HG02610 (cell line): ENCODE results near the gene ACTR1A.

Experiments used
- ATAC-seq: cut with Tn5 transposase; IDR thresholded peaks from one replicate; pipeline ENCODE4 v1.9.1; 2021; ENCODE audit warnings: mild to moderate bottlenecking, moderate library complexity; ENCODE audit not compliant: unreplicated experiment

Gene ACTR1A

DNA sequence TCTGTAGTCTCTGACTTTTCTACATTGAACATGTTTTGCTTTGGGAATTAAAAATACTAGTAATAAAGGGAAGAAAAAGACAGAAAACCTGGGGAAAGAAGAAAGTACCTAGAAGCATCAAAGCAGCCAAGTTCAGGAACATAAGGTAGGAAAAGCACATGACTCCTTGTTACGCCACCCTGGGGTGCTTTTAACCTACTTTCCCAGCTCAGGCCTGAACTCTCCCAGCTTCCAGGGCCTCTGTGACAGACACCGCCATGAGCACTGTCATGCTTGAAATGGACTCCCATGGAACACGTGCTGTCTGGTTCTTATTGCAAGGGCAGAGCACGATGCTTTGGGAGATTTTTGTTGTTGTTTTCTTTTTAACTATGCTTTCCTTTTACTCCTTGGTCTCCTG lies 11.4 kb downstream of the ACTR1A start:
- ATAC-seq, result no peak

DNA sequence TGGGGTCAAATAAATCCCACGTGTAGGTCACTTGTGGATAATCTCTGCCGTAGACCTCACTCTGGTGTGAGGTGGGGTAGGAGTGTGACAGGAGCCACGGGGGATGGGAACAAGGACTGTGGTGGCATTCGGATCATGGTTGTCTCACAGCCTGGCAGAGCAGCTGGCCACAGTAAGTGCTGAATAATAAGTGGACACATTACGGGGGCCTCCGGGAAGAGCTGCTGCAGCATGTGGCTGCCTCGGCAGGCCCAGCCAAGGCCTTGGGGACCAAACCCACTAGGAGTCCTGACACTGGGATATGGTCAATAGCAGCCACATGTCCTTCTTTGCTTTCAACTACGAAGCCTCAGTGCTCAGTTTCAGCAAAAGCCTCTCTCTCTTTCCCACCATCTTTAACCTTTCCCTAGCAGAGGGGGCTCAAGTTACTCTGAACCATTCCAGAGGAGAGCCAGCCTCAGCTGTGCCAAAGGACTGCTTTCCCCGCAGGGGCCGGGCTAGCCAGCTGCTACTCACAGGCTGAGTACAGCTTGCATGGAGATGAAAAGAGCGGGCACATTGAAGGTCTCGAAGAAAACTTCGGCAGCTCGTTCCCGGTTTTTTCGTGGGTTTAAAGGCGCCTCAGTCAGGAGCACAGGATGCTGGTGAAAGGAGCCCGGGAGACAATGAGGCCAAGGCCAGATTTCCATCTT lies 17.3 kb downstream of the ACTR1A start:
- ATAC-seq, result no peak

DNA sequence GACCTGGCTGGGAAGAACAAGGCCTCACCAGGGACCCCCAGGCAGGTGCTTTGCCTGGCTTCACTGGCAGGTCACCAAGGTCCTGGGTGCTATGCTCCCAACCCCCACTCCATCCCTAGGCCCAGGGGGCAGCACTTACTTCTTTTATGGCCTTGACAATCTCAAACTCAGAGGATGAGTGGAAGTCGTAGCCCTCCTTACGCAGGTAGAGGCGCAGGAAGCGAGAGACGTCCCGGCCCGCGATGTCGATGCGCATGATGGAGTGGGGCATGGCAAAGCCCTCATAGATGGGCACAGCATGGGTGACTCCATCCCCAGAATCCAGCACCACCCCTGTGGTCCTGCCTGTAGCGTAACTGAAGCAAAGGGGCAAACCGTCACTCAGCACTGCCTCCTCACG lies 18.5 kb downstream of the ACTR1A start:
- ATAC-seq, result no peak

DNA sequence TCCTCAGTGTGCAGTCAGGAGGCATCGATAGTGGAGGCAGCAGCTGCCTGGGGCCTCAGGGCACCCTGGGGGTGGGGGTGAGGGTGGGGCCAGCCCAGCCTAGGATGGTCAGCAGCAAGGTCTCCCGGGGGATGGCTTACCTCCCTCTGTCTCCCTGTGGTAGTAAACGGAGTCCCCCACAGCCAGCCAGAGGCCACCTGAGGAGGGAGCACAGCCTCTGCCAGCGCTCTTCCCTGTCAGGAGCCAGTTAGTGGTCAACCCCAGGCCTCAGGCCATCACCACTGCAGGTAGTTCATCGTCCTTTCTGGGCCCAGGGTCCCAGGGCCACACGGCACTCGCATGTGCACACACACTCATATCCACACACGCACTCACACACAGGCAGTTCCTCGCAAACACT lies 22.1 kb downstream of the ACTR1A start:
- ATAC-seq, result no peak

- no peak for ATAC-seq
Measured at GRCh38 chr10:102479651-102480050, 22.9 kb downstream of the ACTR1A start.

GRCh38 chr10:102476466-102477141 lies 25.9 kb downstream of the ACTR1A start:
- no peak for ATAC-seq

DNA sequence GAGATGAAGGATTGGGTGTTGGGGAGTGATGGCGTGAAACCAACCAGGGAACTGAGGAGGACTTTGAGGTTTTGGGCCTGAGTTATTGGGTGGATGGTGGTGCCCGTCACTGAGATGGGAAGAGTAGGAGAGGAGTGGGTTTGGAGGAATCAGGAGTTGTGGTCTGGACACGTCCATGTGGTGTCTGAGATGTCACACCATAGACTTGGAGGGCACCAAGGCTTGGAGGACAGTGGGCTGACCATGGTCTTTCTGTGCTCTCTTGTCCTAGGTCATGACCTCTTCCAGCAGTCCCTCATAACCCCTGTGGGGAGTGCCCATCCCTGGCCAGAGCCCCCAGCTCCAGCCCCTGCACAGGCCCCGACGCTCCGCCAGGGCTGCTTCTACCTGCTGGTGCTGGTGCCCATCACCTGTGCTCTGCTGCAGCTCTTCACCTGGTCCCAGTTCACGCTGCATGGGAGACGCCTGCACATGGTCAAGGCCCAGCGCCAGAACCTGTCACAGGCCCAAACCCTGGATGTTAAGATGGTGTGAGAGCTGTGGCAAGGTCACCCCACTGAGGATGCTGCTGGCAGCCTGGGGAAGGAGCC lies 27.0 kb downstream of the ACTR1A start:
- ATAC-seq, result no peak

GRCh38 chr10:102473445-102474331 lies 28.8 kb downstream of the ACTR1A start:
- ATAC-seq, result no peak

DNA sequence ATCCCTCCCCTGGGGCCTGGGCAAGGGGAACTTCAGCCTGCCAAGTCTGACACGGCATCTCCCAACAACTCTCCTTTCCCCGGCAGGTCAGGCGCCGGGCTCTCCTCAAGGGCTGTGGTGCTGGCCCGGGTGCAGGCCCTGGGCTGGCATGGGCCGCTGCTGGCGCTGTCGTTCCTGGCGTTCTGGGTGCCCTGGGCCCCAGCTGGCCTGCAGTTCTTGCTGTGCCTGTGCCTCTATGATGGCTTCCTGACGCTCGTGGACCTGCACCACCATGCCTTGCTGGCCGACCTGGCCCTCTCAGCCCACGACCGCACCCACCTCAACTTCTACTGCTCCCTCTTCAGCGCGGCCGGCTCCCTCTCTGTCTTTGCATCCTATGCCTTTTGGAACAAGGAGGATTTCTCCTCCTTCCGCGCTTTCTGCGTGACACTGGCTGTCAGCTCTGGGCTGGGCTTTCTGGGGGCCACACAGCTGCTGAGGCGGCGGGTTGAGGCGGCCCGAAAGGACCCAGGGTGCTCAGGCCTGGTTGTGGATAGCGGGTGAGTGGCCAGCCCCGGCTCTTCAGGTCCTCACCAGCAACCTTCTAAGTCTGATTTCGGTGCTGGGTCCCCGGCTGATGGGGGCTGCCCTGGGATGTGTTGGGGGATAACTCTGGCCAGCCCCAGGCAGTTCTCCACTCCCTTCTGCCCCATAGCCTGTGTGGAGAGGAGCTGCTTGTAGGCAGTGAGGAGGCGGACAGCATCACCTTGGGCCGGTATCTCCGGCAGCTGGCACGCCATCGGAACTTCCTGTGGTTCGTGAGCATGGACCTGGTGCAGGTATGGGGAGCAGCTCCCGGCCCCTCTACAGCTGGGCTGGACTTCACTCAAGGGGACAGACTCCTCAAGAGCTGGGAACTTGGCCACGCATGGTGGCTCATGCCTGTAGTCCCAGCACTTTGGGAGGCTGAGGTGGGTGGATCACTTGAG lies 31.6 kb downstream of the ACTR1A start:
- ATAC-seq, result no peak

DNA sequence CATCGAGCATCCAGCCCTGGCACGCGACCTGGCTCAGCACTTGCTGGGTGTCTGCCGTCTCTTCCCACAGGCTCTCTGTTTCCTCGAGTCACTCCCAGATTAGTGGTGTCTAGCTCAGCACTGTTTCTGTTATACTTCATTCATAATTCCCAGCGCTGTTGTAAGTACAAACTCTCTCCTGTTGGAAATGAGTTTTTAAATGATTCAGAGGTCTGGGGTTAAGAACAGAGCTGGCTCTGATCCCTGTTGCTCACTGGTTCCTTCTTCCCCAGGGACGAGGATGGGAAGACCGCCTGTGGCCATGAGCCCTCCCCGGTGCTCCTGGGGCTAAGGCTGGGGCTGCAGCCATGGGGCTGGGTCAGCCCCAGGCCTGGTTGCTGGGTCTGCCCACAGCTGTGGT lies 33.8 kb downstream of the ACTR1A start:
- ATAC-seq, result no peak

DNA sequence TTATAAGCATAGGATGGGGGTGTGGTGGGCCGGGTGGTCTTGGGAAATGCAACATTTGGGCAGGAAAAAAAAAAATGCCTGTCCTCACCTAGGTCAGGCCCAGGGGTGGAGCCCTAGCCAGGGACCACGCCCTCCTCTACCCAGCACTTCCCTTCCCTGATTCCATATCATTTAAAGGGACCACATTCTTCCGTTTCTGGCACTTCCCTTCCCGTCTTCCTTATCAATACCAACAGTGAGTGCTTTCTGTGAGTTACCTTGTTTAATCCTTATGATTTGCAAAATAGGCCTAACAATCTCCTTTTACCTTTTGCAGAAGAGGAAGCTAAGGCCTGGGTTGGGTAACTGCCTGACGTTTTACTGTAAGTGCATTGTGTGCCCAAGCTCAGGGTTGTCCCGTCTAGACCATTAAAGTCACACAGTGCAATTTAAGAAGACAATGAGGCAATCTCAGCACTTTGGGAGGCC lies 34.5 kb downstream of the ACTR1A start:
- no peak for ATAC-seq

DNA sequence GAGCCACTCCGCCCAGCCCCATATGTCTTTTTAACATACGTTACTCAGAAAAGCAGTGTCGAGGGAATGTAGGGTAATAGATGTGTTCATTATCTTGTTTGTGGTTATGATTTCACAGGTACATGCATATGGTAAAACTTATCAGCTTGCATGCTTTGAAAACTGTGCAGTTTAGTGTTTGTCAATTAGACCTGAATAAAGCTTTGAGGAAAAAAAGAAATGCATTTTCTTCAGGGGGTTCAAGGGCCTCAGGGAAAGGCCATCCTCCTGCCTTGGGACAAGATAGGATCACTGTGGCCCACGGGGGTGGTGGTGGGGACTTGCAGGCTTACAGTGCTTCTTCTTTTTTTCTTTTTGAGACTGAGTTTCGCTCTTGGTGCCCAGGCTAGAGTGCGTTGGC lies 35.2 kb downstream of the ACTR1A start:
- no peak for ATAC-seq

- ATAC-seq, result no peak
Measured at GRCh38 chr10:102465466-102465865, 37.0 kb downstream of the ACTR1A start.

DNA sequence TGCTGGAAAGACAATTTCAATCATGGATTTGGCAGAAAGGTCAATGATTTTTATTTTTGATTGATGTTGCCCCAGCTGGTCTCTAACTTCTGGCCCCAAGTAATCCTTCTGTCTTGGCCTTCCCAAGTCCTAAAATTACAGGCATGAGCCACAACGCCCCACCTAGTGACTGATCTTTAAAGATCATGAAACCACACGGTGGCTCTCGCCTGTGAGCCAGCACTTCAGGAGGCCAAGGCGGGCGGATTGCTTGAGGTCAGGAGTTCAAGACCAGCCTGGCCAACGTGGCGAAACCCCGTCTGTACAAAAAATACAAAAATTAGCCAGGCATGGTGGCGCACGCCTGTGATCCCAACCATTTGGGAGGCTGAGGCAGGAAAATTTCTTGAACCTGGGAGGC lies 38.5 kb downstream of the ACTR1A start:
- ATAC-seq, result no peak

DNA sequence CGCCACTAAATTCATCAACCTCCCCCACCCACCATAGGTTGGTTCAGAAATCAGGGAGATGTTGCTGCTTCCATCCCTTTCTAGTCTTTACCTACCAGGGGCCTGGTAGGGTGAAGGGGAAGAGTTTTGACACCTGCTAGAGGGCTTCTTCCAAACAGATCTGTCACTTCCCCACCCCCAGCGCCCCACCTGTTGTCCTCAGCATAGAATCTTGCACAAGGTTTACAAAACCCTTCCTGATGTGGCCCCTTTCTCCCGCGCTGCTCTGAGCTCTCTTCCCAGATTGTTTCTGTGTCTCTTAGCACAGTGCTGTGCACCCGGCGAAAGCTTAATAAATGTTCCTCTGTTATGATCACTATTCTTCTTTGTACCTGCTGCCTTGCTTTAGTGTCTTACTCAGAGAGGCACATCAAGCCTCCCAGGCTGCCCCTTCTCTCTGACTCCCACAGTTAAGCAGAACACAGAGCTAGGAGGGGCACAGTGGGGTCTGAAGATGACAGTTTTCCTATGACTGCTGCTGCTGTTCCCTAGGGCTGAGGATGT lies 39.9 kb downstream of the ACTR1A start:
- ATAC-seq, result no peak

GRCh38 chr10:102461187-102462054 lies 41.1 kb downstream of the ACTR1A start:
- peak; percentile 81 for ATAC-seq

DNA sequence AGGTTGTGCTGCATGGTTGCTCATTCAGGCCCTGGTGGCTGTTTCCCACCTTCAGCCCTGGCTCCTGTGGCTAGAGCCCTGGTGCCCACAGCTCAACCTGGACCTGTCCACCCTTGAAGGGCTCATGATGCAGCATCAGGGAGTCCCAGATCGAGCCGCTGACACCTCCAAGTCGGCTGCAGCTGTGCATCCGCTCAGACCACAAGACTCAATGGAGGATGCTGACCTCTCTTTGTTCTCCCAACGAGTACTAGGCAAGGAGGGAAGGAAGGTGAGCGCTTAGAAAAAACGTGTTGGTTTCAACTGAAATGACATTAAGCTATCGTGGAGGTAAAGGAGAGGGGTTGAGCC lies 41.7 kb downstream of the ACTR1A start:
- ATAC-seq, result no peak

DNA sequence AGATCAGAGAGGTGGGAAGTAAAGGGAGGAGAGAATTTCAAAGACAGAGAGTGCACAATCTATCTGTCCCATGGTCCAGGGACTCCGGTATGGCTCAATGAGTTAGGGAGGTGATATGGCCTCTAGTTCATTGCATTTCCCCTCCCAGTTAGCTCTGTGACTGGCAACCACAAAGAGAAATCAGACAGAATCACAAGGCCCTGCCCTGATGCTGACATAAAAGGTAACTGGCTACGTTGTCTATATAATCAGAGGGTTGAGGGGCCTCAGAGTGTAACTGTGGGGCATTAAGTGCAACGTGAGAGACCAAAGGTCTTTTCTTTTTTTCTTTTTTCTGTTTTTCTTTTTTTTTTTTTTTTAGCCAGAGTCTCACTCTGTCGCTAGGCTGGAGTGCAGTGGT lies 43.9 kb downstream of the ACTR1A start:
- ATAC-seq, result no peak

DNA sequence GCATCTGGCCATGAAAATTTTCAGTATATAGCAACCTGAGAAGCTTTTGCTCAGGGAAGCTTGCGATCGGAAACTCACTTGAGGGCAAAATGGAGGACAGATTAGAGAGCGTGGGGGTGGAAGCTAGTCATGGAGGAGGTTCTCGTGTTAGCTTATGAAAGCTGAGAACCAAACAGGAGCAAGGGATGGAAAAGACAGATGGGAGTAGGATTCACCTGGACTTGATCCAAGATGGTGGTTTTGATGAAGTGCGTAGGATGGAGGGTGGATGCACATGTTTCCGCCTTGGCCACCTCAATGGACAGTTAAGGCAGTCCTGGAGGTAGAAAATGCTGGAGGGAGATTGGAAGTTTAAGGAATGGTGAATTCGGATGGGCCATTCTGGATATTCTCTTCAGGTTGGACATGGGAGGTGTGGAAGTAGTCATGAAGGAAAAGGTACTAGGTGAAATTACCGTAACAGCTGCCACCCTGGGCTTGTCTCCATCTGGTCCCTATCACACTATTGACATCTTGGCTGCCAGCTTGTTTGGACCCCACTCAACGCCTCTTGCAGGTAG lies 44.8 kb downstream of the ACTR1A start:
- no peak for ATAC-seq
